Articular chondrocyte of knee joint (primary cell): ENCODE measurements around the gene RAB40C. TPM values are rescaled to one million over a fixed set of nuclear protein-coding genes. Genes with fewer than 3 reads are reported as not detected.

Experiments used
- small RNA-seq: library from RNA; depleted of rRNA; stranded (forward); fragments of <200 nt; gene quantifications from one replicate; pipeline ENCODE3, GENCODE V24; 2012
- total RNA-seq: library from RNA; depleted of rRNA; stranded (reverse); fragments of >200 nt; gene quantifications from 2 replicates; pipeline ENCODE4 v1.2.3, GENCODE V29; 2012

RAB40C gene
- total RNA-seq, result 9.5 and 9.8 TPM in 2 replicates

GRCh38 chr16:589658-590187, at the start of gene RAB40C:
RAB40C (plus strand) TSS chr16:590066; CDS start chr16:590292, 226 bp downstream.

DNA sequence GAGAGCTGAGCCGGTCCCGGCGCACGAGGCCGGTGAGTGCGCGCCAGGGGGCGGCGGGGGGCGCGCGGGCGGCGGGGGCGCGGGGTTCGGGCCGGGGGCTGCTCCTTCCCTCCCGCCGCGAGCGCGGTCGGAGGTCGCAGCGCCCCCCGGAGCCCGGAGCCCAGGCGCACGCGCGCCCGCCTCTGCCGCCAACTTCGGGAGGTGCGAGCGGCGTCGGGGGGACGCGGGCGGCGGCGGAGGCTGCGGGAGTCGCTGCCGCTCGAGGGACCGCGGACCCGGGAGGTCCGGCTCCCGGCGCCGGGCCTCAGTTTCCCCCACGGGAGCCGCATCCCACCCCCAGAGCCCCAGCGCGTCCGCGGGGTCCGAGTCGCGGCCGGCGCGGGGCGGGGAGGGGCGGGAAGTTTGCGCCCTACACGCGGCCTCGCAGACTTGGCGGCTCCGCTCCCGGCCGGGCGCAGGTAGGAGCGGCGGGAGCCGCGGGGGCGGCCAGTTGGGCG, 29.6 kb upstream of the RAB40C start, which contains the start of gene PRR35:
PRR35 (plus strand) TSS at position 191 of the 497 bp plus-strand sequence. CDS start 2,901 bp downstream, outside the sequence.

GRCh38 chr16:566475-567372, 23.1 kb upstream of the RAB40C start, which contains the start of gene NHLRC4:
NHLRC4 (plus strand) TSS chr16:567005; CDS start chr16:568048, 1,043 bp downstream.

DNA sequence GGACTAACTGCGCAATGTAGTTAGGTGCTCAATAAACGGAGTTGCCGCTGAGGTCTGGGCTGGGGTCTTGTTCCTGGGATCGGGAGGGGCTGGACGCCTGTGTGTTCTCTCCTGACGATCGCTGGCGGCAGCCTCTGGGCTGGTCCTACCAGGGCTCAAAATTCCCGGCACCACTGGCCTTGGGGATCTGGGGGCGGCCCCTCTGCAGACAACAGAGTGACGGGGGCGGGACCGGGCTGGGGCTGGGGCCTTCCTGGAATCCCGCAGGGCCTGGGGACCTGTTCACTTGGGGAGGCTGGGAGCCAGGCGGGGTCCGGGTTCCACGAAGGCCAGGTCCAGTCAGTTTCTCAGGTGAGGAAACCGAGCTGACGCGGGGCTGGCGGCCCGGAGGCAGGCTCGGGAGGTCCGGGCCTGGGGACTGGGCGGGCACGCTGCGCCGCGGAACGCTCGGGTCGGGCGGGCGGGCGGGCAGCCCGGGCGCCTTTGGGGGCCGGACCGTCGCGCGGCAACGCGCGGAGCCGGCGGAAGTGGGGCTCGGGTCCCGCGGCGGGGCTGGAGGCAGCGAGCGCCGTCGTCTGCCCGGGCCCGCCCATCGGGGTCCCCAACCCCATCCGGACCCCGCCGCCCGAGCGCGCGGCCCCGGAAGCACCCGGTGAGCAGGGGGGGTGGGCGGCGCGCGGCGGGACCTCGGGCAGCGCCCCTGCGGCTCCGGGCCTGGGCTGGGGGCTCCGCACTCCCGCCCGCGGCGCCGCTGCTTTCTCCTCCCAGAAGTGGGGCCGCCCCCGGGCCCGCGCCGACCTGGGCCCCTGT, 20.2 kb upstream of the RAB40C start, which contains the start of gene PIGQ:
PIGQ (plus strand) TSS at position 524 of the 810 bp plus-strand sequence. CDS start 4,107 bp downstream, outside the sequence.

GRCh38 chr16:630815-631405, 41.0 kb downstream of the RAB40C start, which contains the start of gene WFIKKN1:
WFIKKN1 (plus strand) TSS chr16:630985; CDS start chr16:631254, 269 bp downstream.

GRCh38 chr16:636206-637080, 46.6 kb downstream of the RAB40C start, which contains the start of gene METTL26:
METTL26 (minus strand) TSS chr16:636305; CDS start chr16:636290, 15 bp downstream.

DNA sequence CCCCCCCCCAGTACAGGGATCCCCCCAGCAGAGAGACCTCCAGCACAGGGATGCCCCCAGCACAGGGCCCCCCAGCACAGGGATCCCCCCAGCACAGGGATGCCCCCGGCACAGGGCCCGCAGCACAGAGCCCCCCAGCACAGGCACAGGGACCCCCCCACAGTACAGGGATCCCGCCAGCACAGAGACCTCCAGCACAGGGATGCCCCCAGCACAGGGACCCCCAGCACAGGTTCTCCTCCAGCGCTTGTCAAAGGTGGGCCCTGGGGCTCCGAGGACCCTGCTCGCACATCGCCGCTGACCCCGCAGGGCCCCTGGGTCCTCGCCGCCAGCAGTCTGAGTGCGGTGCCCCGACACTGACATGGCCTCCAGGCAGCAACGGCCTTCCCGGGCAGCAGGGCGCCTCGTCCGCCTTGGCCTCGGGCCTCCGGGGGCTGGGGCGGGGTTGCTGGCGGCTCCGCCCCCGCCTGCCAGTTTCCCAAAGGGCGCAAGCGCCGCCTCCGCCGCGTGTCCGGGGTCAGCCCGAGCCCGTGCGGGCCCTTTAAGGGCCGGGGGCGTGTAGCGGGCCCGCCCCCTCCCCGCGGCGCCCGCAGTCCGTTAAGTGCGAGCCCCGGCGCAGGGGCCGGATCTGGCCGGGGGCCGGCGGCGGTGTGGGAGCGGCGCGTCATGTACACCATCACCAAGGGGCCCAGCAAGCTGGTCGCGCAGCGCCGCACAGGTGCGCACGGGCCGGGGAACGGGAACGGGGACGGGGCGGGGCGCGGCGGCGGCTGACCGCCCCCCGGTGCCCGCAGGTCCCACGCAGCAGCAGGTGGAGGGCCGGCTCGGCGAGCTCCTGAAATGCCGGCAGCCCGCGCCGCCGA, 51.7 kb downstream of the RAB40C start, which contains the start of gene MCRIP2:
MCRIP2 (plus strand) TSS at position 503 of the 863 bp plus-strand sequence; CDS start at position 667, 164 bp downstream.

GRCh38 chr16:648781-649589, 59.1 kb downstream of the RAB40C start, which contains the start of gene WDR90:
WDR90 (plus strand) TSS chr16:649365; CDS start chr16:649417, 52 bp downstream.

GRCh38 chr16:667780-668518, 78.1 kb downstream of the RAB40C start, which contains the start of gene RHOT2:
RHOT2 (plus strand) TSS chr16:668132; CDS start chr16:668200, 68 bp downstream.

GRCh38 chr16:674968-675883, 85.4 kb downstream of the RAB40C start, which contains the start of gene RHBDL1:
RHBDL1 (plus strand) TSS chr16:675671; CDS start chr16:675791, 120 bp downstream.

Small RNAs within 50 kb of the gene (small RNA-seq; reads per million reads assigned to genes)
- gene MIR3176 (not detected), gene Z98883.1 (not detected)

Other genes with a start within 250 kb of the RAB40C start
- 14.2 and 15.1 TPM in 2 replicates for gene AXIN1, start 237.3 kb upstream of the RAB40C start, total RNA-seq
- gene MRPL28, start 219.5 kb upstream of the RAB40C start, total RNA-seq, result 51.3 and 58.4 TPM in 2 replicates
- gene PGAP6, start 208.1 kb upstream of the RAB40C start, total RNA-seq, result 32.4 and 33.2 TPM in 2 replicates
- 57.4 and 61.4 TPM in 2 replicates for gene NME4, start 192.9 kb upstream of the RAB40C start, total RNA-seq
- 10.2 and 10.5 TPM in 2 replicates for gene DECR2, start 188.2 kb upstream of the RAB40C start, total RNA-seq
- gene RAB11FIP3, start 164.4 kb upstream of the RAB40C start, total RNA-seq, result 21.3 and 24.6 TPM in 2 replicates
- gene CAPN15, start 62.4 kb upstream of the RAB40C start, total RNA-seq, result 24.6 and 26.3 TPM in 2 replicates
- gene PRR35, start 29.7 kb upstream of the RAB40C start, total RNA-seq, result 0.11 TPM in 1 of 2 replicates, not detected in the other
- gene NHLRC4, start 23.1 kb upstream of the RAB40C start, total RNA-seq, result 0.43 and 0.65 TPM in 2 replicates
- gene PIGQ, start 20.1 kb upstream of the RAB40C start, total RNA-seq, result 17.6 and 22.3 TPM in 2 replicates
- 0.11 and 0.13 TPM in 2 replicates for gene WFIKKN1, start 40.9 kb downstream of the RAB40C start, total RNA-seq
- 64.2 and 79.6 TPM in 2 replicates for gene METTL26, start 46.2 kb downstream of the RAB40C start, total RNA-seq
- 9.1 and 12.9 TPM in 2 replicates for gene MCRIP2, start 51.8 kb downstream of the RAB40C start, total RNA-seq
- 8.8 and 9.4 TPM in 2 replicates for gene WDR90, start 59.3 kb downstream of the RAB40C start, total RNA-seq
- 24.3 and 25.2 TPM in 2 replicates for gene RHOT2, start 78.1 kb downstream of the RAB40C start, total RNA-seq
- 0.65 and 1.2 TPM in 2 replicates for gene RHBDL1, start 85.6 kb downstream of the RAB40C start, total RNA-seq
- gene STUB1, start 90.3 kb downstream of the RAB40C start, total RNA-seq, result 75.1 and 78.9 TPM in 2 replicates
- 39.9 and 45.1 TPM in 2 replicates for gene JMJD8, start 94.3 kb downstream of the RAB40C start, total RNA-seq
- gene WDR24, start 100.3 kb downstream of the RAB40C start, total RNA-seq, result 6.0 and 7.6 TPM in 2 replicates
- under 0.01 and 0.11 TPM in 2 replicates for gene FBXL16, start 115.7 kb downstream of the RAB40C start, total RNA-seq
- gene METRN, start 125.1 kb downstream of the RAB40C start, total RNA-seq, result 39.6 and 40.2 TPM in 2 replicates
- gene ANTKMT, start 131.1 kb downstream of the RAB40C start, total RNA-seq, result 16.9 and 18.2 TPM in 2 replicates
- 0.97 and 1.3 TPM in 2 replicates for gene CCDC78, start 136.4 kb downstream of the RAB40C start, total RNA-seq
- gene HAGHL, start 137.0 kb downstream of the RAB40C start, total RNA-seq, result 6.1 and 10.2 TPM in 2 replicates
- gene CIAO3, start 150.9 kb downstream of the RAB40C start, total RNA-seq, result 19.5 and 26.3 TPM in 2 replicates
- gene MSLN, start 170.7 kb downstream of the RAB40C start, total RNA-seq, result 0.32 and 5.9 TPM in 2 replicates
- 15.8 and 16.6 TPM in 2 replicates for gene RPUSD1, start 198.3 kb downstream of the RAB40C start, total RNA-seq
- gene CHTF18, start 198.6 kb downstream of the RAB40C start, total RNA-seq, result 3.3 and 5.4 TPM in 2 replicates
- not detected in 2 replicates for gene GNG13, start 210.7 kb downstream of the RAB40C start, total RNA-seq